ENCODE measurements around the gene KCNC4.

- TF ChIP-seq EP300 (IDR thresholded peaks at IDR 0.05), result no peak
- no peak for TF ChIP-seq CTCF (IDR thresholded peaks at IDR 0.05)
Observed at GRCh38 chr1:110258734-110259133, 48.6 kb downstream of the KCNC4 start.
